Lung (tissue), 16 donors: Measurements from ENCODE around the gene CYSRT1. TPM values are rescaled to one million over a fixed set of nuclear protein-coding genes. Genes with fewer than 3 reads are reported as not detected.
A peak's percentile ranks its signal among the peaks of the same experiment; 100 is the strongest.

Experiments used
- ATAC-seq: fragments of 200-7000 bp; cut with Tn5 transposase; one replicate; pipeline ENCODE4 v1.9.1; 2020; ENCODE audit warnings: moderate number of reproducible peaks; ENCODE audit not compliant: insufficient read depth, low FRiP score
- DNase-seq, 3 donors: peaks; one replicate each; pipeline ENCODE4 v3.0.0-alpha.2; 2013 to 2017
- H3K27ac ChIP-seq, 2 donors: one replicate each; pipeline ENCODE4 v1.5.1; 2013; ENCODE audit warnings: mild to moderate bottlenecking in 2 of 2, moderate library complexity in 2 of 2, control low read depth in 1 of 2, inconsistent platforms in 1 of 2, low read depth in 1 of 2, low read length in 1 of 2
- H3K27me3 ChIP-seq, 3 donors: one replicate each; pipeline ENCODE4 v1.5.1; 2013; ENCODE audit warnings: low read length in 2 of 3; ENCODE audit not compliant: control insufficient read depth in 3 of 3, insufficient read depth in 3 of 3
- H3K36me3 ChIP-seq, 4 donors: one replicate each; pipeline ENCODE4 v1.5.1; 2013; ENCODE audit warnings: low read length in 4 of 4, mild to moderate bottlenecking in 1 of 4, moderate library complexity in 1 of 4; ENCODE audit not compliant: control insufficient read depth in 4 of 4, insufficient read depth in 4 of 4
- H3K4me1 ChIP-seq, 5 donors: one replicate each; pipeline ENCODE4 v1.5.1; 2013; ENCODE audit warnings: low read length in 5 of 5, mild to moderate bottlenecking in 2 of 5, moderate library complexity in 1 of 5; ENCODE audit not compliant: control insufficient read depth in 5 of 5, insufficient read depth in 5 of 5
- H3K4me3 ChIP-seq: one replicate; pipeline ENCODE4 v1.5.1; 2013; ENCODE audit warnings: mild to moderate bottlenecking, control low read depth, moderate library complexity
- H3K9ac ChIP-seq, 2 donors: one replicate each; pipeline ENCODE4 v1.5.1; 2013; ENCODE audit warnings: low read length in 2 of 2, control low read depth in 1 of 2; ENCODE audit not compliant: insufficient read depth in 1 of 2
- H3K9me3 ChIP-seq, 4 donors: one replicate each; pipeline ENCODE4 v1.5.1; 2013; ENCODE audit warnings: low read length in 3 of 4, mild to moderate bottlenecking in 1 of 4, moderate library complexity in 1 of 4; ENCODE audit not compliant: control insufficient read depth in 4 of 4, insufficient read depth in 3 of 4
- CTCF ChIP-seq: IDR thresholded peaks from 2 replicates; pipeline ENCODE4 v1.5.1; 2012; ENCODE audit warnings: mild to moderate bottlenecking; ENCODE audit errors: control extremely low read depth, extremely low read depth
- WGBS, 2 donors: extraction: QIAGEN DNeasy Blood & Tissue Kit; methylation state at CpG; one replicate each; pipeline ENCODE4 v1.1.7; 2013; 5-methylcytosine and 5-hydroxymethylcytosine counted together
- long read RNA-seq, 5 donors: transcript quantifications; one replicate each; lab custom pipeline, GENCODE V29; 2026
- polyA plus RNA-seq, 2 donors: library from polyadenylated mRNA; stranded (reverse); fragments of 200-250 nt; gene quantifications; one replicate each; pipeline ENCODE4 v1.2.1, GENCODE V29; 2013
- total RNA-seq, 2 donors: library from RNA; depleted of rRNA in 1 of 2; stranded (reverse); fragments of >200 nt in 1 of 2; gene quantifications; one replicate each; pipeline ENCODE4 v1.2.1, GENCODE V29; 2014 to 2021
- donor health status: control.
- donor health status: control.
- donor health status: Bipolar disorder and iron deficiency.
- donor health status: healthy.
- donor health status: DM: yes; HTN: yes; CAD: no.

CYSRT1 gene
- total RNA-seq (under 1 TPM in 1 of 2 donors, not detected in 1; 0.92 TPM), polyA plus RNA-seq (1 to 10 TPM in 1 of 2 donors, under 1 TPM in 1; 0.70 to 2.7 TPM)
- long read RNA-seq, donor 1, result 0 reads
- long read RNA-seq, donor 2, partial matches to known transcripts, result 0 of 1 reads
- long read RNA-seq, donor 2, other reads (novel, unspliced or antisense), result 0 of 1 reads
- long read RNA-seq, donor 3, result 0 reads
- long read RNA-seq, donor 4, result 0 reads
- long read RNA-seq, donor 5, result 0 reads

GRCh38 chr9:137224830-137225694, at the start of gene CYSRT1:
Gene CYSRT1 (plus strand): TSS chr9:137225174. CDS start chr9:137225622, 448 bp downstream.
- Histone ChIP-seq H3K4me3 (peak within 1 kb of the TSS; percentile 73), H3K9me3 (peaks cover 0 to 3% (median 0%) of the 10 kb centered on the region in 4 donors), H3K4me1 (peaks cover 0 to 11% (median 9%) of the 10 kb centered on the region in 5 donors), H3K36me3 (no peaks in the 10 kb centered on the region), H3K27ac (peak within 1 kb of the TSS; percentile 93 to 96), H3K27me3 (no peaks in the 10 kb centered on the region), H3K9ac (peak within 1 kb of the TSS; percentile 49 to 80)
- 53 to 54% methylated on average over 18 to 23 of the region's 23 CpGs for WGBS, 2 donors
- ATAC-seq (no peak), DNase-seq (no peak)
- no peak for TF ChIP-seq CTCF

- no peak for TF ChIP-seq CTCF
- Histone ChIP-seq H3K4me1 (peaks cover 0 to 5% (median 0%) of the 10 kb centered on the region in 5 donors), H3K9ac (no peak overlapping the region), H3K27me3 (peaks cover 0 to 7% (median 6%) of the 10 kb centered on the region in 3 donors), H3K27ac (no peak overlapping the region), H3K9me3 (no peaks in the 10 kb centered on the region), H3K4me3 (no peak overlapping the region), H3K36me3 (peaks cover 0 to 32% (median 2%) of the 10 kb centered on the region in 4 donors)
- 37 to 51% methylated on average over 33 of the region's 33 CpGs for WGBS, 2 donors
- DNase-seq (no peak), ATAC-seq (no peak)
These were observed 49.5 kb upstream of the CYSRT1 start for GRCh38 chr9:137175345-137175961.

GRCh38 chr9:137176302-137177182, 48.4 kb upstream of the CYSRT1 start:
- H3K36me3 ChIP-seq, result peaks cover 0 to 43% (median 7%) of the 10 kb centered on the region in 4 donors
- no peak overlapping the region for H3K4me3 ChIP-seq
- no peak overlapping the region for H3K9ac ChIP-seq
- DNase-seq, result no peak
- no peak for TF ChIP-seq CTCF
- no peaks in the 10 kb centered on the region for H3K27me3 ChIP-seq
- H3K27ac ChIP-seq, result no peak overlapping the region
- H3K4me1 ChIP-seq, result peaks cover 0 to 5% (median 0%) of the 10 kb centered on the region in 5 donors
- WGBS, 2 donors, result 60 to 62% methylated on average over 17 of the region's 17 CpGs
- H3K9me3 ChIP-seq, result no peaks in the 10 kb centered on the region
- no peak for ATAC-seq
